ENCODE results near the gene ASS1.

GRCh38 chr9:130549093-130549735 is 104.5 kb downstream of the ASS1 start:
- TF ChIP-seq CTCF (IDR thresholded peaks at IDR 0.05; ENCODE audit: insufficient read depth, low read length, poor library complexity, severe bottlenecking) (no peak), EZH2phosphoT487 (conservative IDR thresholded peaks at IDR 0.05; ENCODE audit: low read length) (no peak)

Data from SU-DHL-6 (cell line).